ENCODE measurements around the gene HOXC10. TPM values are rescaled to one million over a fixed set of nuclear protein-coding genes. Genes with fewer than 3 reads are reported as not detected.
A peak's percentile ranks its signal among the peaks of the same experiment; 100 is the strongest.

HOXC10 gene
- total and polyA plus RNA-seq, 8 donors, result not detected

DNA sequence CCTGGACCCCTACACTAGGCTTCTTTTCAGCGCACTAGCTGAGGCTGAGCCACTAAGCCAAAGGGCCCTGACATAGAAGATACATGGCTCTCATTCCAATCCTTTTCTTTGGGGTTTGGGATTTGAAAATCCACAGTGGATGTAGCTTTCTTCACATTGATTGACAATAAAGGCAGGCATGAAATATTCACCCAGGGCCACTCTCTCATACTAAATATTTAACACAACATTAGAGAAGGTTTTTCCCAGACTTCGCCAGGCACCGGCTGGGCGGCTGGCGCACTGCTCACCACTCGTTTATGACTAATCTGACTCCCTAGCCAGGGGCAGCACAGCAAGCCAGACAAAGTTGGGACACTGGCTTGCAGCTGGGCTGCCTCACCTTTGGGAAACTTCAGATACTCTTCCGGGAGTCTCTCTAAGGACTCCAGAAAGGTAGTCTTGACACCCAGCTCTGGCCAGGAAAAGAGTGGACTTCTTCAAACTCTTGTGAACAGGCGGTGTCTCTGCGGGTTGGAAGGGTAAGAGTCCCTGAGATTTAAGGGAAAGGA lies 12.7 kb upstream of the HOXC10 start:
- H3K27ac ChIP-seq, result no peak overlapping the region
- no peak for TF ChIP-seq POLR2A (IDR thresholded peaks at IDR 0.05)
- TF ChIP-seq EP300 (IDR thresholded peaks at IDR 0.05), result no peak
- TF ChIP-seq, protein P1, sequence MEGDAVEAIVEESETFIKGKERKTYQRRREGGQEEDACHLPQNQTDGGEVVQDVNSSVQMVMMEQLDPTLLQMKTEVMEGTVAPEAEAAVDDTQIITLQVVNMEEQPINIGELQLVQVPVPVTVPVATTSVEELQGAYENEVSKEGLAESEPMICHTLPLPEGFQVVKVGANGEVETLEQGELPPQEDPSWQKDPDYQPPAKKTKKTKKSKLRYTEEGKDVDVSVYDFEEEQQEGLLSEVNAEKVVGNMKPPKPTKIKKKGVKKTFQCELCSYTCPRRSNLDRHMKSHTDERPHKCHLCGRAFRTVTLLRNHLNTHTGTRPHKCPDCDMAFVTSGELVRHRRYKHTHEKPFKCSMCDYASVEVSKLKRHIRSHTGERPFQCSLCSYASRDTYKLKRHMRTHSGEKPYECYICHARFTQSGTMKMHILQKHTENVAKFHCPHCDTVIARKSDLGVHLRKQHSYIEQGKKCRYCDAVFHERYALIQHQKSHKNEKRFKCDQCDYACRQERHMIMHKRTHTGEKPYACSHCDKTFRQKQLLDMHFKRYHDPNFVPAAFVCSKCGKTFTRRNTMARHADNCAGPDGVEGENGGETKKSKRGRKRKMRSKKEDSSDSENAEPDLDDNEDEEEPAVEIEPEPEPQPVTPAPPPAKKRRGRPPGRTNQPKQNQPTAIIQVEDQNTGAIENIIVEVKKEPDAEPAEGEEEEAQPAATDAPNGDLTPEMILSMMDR (IDR thresholded peaks at IDR 0.05), result no peak
- no peak for TF ChIP-seq POLR2AphosphoS5 (IDR thresholded peaks at IDR 0.05)
- no peak overlapping the region for H3K4me3 ChIP-seq
- peaks cover 0 to 15% (median 0%) of the 10 kb centered on the region in 4 donors for H3K9me3 ChIP-seq
- peaks cover 54 to 100% (median 100%) of the 10 kb centered on the region in 3 donors for H3K27me3 ChIP-seq
- intact Hi-C loops (cut with DNase I; ENCODE audit: low total_unique reads), result no loop called here
- no peaks in the 10 kb centered on the region for H3K36me3 ChIP-seq
- 22 to 26% (median 25%) methylated on average over 9 of the region's 9 CpGs for WGBS, 5 donors
- no peak for DNase-seq
- H3K4me1 ChIP-seq, result peaks cover 23 to 30% (median 28%) of the 10 kb centered on the region in 4 donors

DNA sequence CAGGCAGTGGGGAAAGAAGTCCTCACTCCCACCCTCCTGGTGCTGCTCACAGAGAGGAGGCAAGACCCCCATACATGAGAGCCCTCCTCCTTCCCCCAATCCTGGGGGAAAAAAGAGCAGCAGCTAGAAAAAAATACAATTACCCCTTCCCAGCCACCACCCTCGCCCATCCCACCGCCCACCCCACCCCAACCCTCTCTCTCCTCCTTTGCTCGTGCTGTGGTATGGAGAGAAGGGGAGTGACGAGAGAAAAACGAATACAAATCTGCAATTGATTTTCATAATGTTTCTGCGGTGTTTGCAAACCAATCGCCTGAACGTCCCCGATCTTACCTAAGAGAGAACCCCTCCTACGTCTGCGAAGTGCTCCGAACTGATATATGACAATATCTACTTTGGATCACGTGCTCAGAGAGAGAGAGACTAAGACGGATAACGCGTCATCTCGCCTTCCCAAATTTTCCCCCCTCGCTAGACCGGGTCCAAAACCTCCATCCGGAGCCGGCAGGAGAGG lies 12.2 kb upstream of the HOXC10 start, which contains the start of gene HOXC11:
TSS of gene HOXC11 (plus strand) at position 405 of the 514 bp plus-strand sequence. CDS start 116 bp downstream, outside the sequence.
- TF ChIP-seq POLR2A (IDR thresholded peaks at IDR 0.05), result no peak
- TF ChIP-seq, protein P1 (IDR thresholded peaks at IDR 0.05), result no peak
- TF ChIP-seq POLR2AphosphoS5 (IDR thresholded peaks at IDR 0.05), result no peak
- TF ChIP-seq EP300 (IDR thresholded peaks at IDR 0.05), result no peak
- H3K4me3 ChIP-seq, result peak within 1 kb of the TSS in 3 of 4 donors; percentile 18 to 43 (median 35)
- H3K36me3 ChIP-seq, result no peaks in the 10 kb centered on the region
- peaks cover 52 to 100% (median 100%) of the 10 kb centered on the region in 3 donors for H3K27me3 ChIP-seq
- intact Hi-C loops (cut with DNase I; ENCODE audit: low total_unique reads), result no loop called here
- H3K9me3 ChIP-seq, result peaks cover 0 to 15% (median 0%) of the 10 kb centered on the region in 4 donors
- H3K27ac ChIP-seq, result no peak within 1 kb of the TSS
- 7 to 21% (median 8%) methylated on average over 21 of the region's 21 CpGs for WGBS, 5 donors
- no peak for DNase-seq
- peaks cover 23 to 30% (median 28%) of the 10 kb centered on the region in 4 donors for H3K4me1 ChIP-seq

DNA sequence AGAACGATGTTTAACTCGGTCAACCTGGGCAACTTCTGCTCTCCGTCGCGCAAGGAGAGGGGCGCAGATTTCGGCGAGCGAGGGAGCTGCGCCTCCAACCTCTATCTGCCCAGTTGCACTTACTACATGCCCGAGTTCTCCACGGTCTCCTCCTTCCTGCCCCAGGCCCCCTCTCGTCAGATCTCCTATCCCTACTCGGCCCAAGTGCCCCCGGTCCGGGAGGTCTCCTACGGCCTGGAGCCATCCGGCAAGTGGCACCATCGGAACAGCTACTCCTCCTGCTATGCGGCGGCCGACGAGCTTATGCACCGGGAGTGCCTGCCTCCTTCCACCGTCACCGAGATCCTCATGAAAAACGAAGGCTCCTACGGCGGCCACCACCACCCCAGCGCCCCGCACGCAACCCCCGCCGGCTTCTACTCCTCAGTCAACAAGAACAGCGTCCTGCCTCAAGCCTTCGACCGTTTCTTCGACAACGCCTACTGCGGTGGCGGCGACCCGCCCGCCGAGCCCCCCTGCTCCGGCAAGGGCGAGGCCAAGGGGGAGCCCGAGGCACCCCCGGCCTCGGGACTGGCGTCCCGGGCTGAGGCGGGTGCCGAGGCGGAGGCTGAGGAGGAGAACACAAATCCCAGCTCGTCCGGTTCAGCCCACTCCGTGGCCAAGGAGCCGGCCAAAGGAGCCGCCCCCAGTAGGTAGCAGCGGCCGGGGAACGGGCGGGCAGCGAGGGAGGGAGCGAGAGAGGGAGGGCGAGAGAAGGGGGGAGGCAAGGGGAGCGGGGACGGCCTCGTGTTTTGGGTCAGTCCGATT lies 11.5 kb upstream of the HOXC10 start:
- Histone ChIP-seq H3K9me3 (peaks cover 0 to 15% (median 0%) of the 10 kb centered on the region in 4 donors), H3K4me3 (peak overlapping the region in 2 of 4 donors; percentile 35 to 43), H3K4me1 (peaks cover 23 to 36% (median 30%) of the 10 kb centered on the region in 4 donors), H3K36me3 (no peaks in the 10 kb centered on the region), H3K27ac (no peak overlapping the region), H3K27me3 (peaks cover 47 to 100% (median 100%) of the 10 kb centered on the region in 3 donors)
- 5 to 13% (median 6%) methylated on average over 51 to 71 of the region's 71 CpGs for whole genome bisulfite sequencing, 5 donors
- intact Hi-C loops (cut with DNase I; ENCODE audit: low total_unique reads), result no loop called here
- DNase-seq, result no peak
- TF ChIP-seq POLR2A (IDR thresholded peaks at IDR 0.05) (no peak), POLR2AphosphoS5 (IDR thresholded peaks at IDR 0.05) (no peak), EP300 (IDR thresholded peaks at IDR 0.05) (no peak)
- TF ChIP-seq, protein P1 (IDR thresholded peaks at IDR 0.05), result no peak
